GM19023 (cell line): Measurements from ENCODE around the gene DAD1.
"Not testable (repeated sequence)": the region's sequence is repeated elsewhere in the genome, so short reads cannot be mapped to it uniquely, and the experiment has no call there.

Source experiments
- ATAC-seq: cut with Tn5 transposase; IDR thresholded peaks from one replicate; pipeline ENCODE4 v1.9.1; 2021; ENCODE audit warnings: mild to moderate bottlenecking, moderate library complexity; ENCODE audit not compliant: unreplicated experiment

The DAD1 gene

GRCh38 chr14:22599349-22599748, 10.3 kb upstream of the DAD1 start:
- no peak for ATAC-seq

GRCh38 chr14:22598896-22599244, 9.8 kb upstream of the DAD1 start:
- ATAC-seq: no peak

GRCh38 chr14:22598099-22598895, 9.3 kb upstream of the DAD1 start, which contains the start of gene ABHD4:
TSS of gene ABHD4 (plus strand) at chr14:22598300. CDS start at chr14:22598307, 7 bp downstream.
- peak; percentile 83 for ATAC-seq

GRCh38 chr14:22597771-22598098, 8.7 kb upstream of the DAD1 start:
- ATAC-seq: peak; percentile 30

- ATAC-seq: no peak
These were observed 8.2 kb upstream of the DAD1 start for GRCh38 chr14:22597265-22597664.

- ATAC-seq: no peak
These were observed 7.4 kb upstream of the DAD1 start for GRCh38 chr14:22596354-22596879.

GRCh38 chr14:22594156-22594716, 5.2 kb upstream of the DAD1 start:
- no peak for ATAC-seq

GRCh38 chr14:22593601-22594000, 4.6 kb upstream of the DAD1 start:
- ATAC-seq: no peak

GRCh38 chr14:22593189-22593588, 4.2 kb upstream of the DAD1 start:
- no peak for ATAC-seq

GRCh38 chr14:22588526-22589095, 413 bp downstream of the DAD1 start:
- no peak for ATAC-seq

GRCh38 chr14:22587677-22588422, 1.2 kb downstream of the DAD1 start:
- ATAC-seq: not testable (repeated sequence)

GRCh38 chr14:22587247-22587646, 1.8 kb downstream of the DAD1 start:
- no peak for ATAC-seq

- no peak for ATAC-seq
These were observed 5.0 kb downstream of the DAD1 start for GRCh38 chr14:22583994-22584393.

GRCh38 chr14:22580625-22581024, 8.4 kb downstream of the DAD1 start:
- no peak for ATAC-seq

GRCh38 chr14:22579881-22580280, 9.1 kb downstream of the DAD1 start:
- ATAC-seq: no peak

- no peak for ATAC-seq
These were observed 9.8 kb downstream of the DAD1 start for GRCh38 chr14:22579236-22579635.

GRCh38 chr14:22577334-22577908, 11.6 kb downstream of the DAD1 start:
- no peak for ATAC-seq

- no peak for ATAC-seq
These were observed 15.2 kb downstream of the DAD1 start for GRCh38 chr14:22573804-22574203.

GRCh38 chr14:22572562-22573058, 16.4 kb downstream of the DAD1 start:
- no peak for ATAC-seq

GRCh38 chr14:22570132-22570949, 18.7 kb downstream of the DAD1 start:
- peak; percentile 45 for ATAC-seq
